ENCODE data around the gene DNAJC22. TPM values are rescaled to one million over a fixed set of nuclear protein-coding genes. Genes with fewer than 3 reads are reported as not detected.
"Not testable (repeated sequence)": the region's sequence is repeated elsewhere in the genome, so short reads cannot be mapped to it uniquely, and the experiment has no call there.

Gene DNAJC22
- polyA plus RNA-seq, 3 donors, result not detected

DNA sequence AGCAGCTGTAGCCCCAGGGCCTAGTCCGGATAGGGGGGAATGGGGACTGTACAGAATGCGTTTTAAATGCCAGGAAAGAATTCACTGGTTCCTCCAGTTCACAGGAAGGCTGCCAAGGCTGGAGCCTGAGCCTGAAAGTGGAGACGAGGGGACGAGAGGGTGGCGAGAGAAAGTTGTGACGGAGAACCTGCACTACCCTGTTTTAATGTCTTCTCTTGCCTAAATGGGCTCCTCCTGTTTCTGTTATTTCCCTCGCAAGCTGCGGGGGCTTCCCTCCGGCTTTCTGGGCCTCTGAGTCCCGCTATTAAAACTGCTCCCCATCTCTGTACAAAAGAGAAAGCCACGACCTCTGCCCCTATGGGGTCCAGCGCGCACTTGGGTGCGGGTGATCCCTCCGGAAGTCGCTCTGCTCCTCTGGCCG is 14.2 kb upstream of the DNAJC22 start:
- peaks cover 0 to 17% (median 11%) of the 10 kb centered on the region in 7 donors for H3K9me3 Mint-ChIP-seq
- peaks cover 49 to 56% of the 10 kb centered on the region in 2 donors for H3K36me3 Mint-ChIP-seq
- intact Hi-C loops (cut with micrococcal nuclease), result no loop called here
- no peaks in the 10 kb centered on the region for H3K79me2 ChIP-seq (ENCODE audit: insufficient read depth, low read length)
- H3K4me1 ChIP-seq (ENCODE audit: control insufficient read depth in 1 of 2, insufficient read depth in 2 of 2, low read length in 2 of 2), result peaks cover 11 to 19% of the 10 kb centered on the region in 2 donors
- H4K20me1 ChIP-seq (ENCODE audit: insufficient read depth, low read length), result no peaks in the 10 kb centered on the region
- no peak overlapping the region for H3K27ac ChIP-seq (ENCODE audit: low read depth in 1 of 2, low read length in 2 of 2)
- WGBS (ENCODE audit: insufficient coverage), result 88% methylated on average over 11 of the region's 17 CpGs
- peaks cover 55 to 69% (median 59%) of the 10 kb centered on the region in 3 donors for H3K27me3 Mint-ChIP-seq (ENCODE audit: low read depth in 3 of 3)
- no peak overlapping the region for H3K27ac Mint-ChIP-seq
- no peak overlapping the region for H2AFZ ChIP-seq (ENCODE audit: insufficient read depth, low read depth, low read length, poor library complexity, severe bottlenecking)
- peaks cover 16 to 38% of the 10 kb centered on the region in 2 donors for H3K36me3 ChIP-seq (replicated peaks in 1 of 2; ENCODE audit: control insufficient read depth in 1 of 2, insufficient read depth in 2 of 2, low read length in 2 of 2)
- peak overlapping the region; percentile 54 for H3K4me2 ChIP-seq (replicated peaks; ENCODE audit: extremely low read depth, low read length, poor library complexity, severe bottlenecking)
- peak overlapping the region in 1 of 2 donors; percentile 81 for H3K4me3 Mint-ChIP-seq
- H3K9ac ChIP-seq (ENCODE audit: insufficient read depth, low read length, poor library complexity, severe bottlenecking), result no peak overlapping the region
- TF ChIP-seq, protein P1, sequence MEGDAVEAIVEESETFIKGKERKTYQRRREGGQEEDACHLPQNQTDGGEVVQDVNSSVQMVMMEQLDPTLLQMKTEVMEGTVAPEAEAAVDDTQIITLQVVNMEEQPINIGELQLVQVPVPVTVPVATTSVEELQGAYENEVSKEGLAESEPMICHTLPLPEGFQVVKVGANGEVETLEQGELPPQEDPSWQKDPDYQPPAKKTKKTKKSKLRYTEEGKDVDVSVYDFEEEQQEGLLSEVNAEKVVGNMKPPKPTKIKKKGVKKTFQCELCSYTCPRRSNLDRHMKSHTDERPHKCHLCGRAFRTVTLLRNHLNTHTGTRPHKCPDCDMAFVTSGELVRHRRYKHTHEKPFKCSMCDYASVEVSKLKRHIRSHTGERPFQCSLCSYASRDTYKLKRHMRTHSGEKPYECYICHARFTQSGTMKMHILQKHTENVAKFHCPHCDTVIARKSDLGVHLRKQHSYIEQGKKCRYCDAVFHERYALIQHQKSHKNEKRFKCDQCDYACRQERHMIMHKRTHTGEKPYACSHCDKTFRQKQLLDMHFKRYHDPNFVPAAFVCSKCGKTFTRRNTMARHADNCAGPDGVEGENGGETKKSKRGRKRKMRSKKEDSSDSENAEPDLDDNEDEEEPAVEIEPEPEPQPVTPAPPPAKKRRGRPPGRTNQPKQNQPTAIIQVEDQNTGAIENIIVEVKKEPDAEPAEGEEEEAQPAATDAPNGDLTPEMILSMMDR (IDR thresholded peaks at IDR 0.05), result no peak
- H3K27me3 ChIP-seq (ENCODE audit: control insufficient read depth in 2 of 2, insufficient read depth in 2 of 2, low read length in 2 of 2), result peaks cover 48 to 55% of the 10 kb centered on the region in 2 donors
- no peak overlapping the region for H3K4me3 ChIP-seq (replicated peaks in 1 of 3; ENCODE audit: low read depth in 2 of 3, low read length in 3 of 3)
- DNase-seq, result no peak
- peaks cover 28% of the 10 kb centered on the region for H3K4me1 Mint-ChIP-seq
- peaks cover 0 to 12% of the 10 kb centered on the region in 2 donors for H3K9me3 ChIP-seq (replicated peaks in 1 of 2; ENCODE audit: control insufficient read depth in 1 of 2, insufficient read depth in 1 of 2, low read length in 2 of 2)

GRCh38 chr12:49332891-49333371 is 13.8 kb upstream of the DNAJC22 start:
- Histone ChIP-seq H3K4me3 (replicated peaks in 1 of 3; ENCODE audit: low read depth in 2 of 3, low read length in 3 of 3) (no peak overlapping the region), H3K9ac (ENCODE audit: insufficient read depth, low read length, poor library complexity, severe bottlenecking) (no peak overlapping the region), H3K79me2 (ENCODE audit: insufficient read depth, low read length) (no peaks in the 10 kb centered on the region), H3K4me2 (replicated peaks; ENCODE audit: extremely low read depth, low read length, poor library complexity, severe bottlenecking) (peak overlapping the region; percentile 54), H3K27me3 (ENCODE audit: control insufficient read depth in 2 of 2, insufficient read depth in 2 of 2, low read length in 2 of 2) (peaks cover 53 to 60% of the 10 kb centered on the region in 2 donors), H2AFZ (ENCODE audit: insufficient read depth, low read depth, low read length, poor library complexity, severe bottlenecking) (peak overlapping the region; percentile 50), H3K9me3 (replicated peaks in 1 of 2; ENCODE audit: control insufficient read depth in 1 of 2, insufficient read depth in 1 of 2, low read length in 2 of 2) (peaks cover 0 to 17% of the 10 kb centered on the region in 2 donors), H3K4me1 (ENCODE audit: control insufficient read depth in 1 of 2, insufficient read depth in 2 of 2, low read length in 2 of 2) (peaks cover 11 to 22% of the 10 kb centered on the region in 2 donors), H3K36me3 (replicated peaks in 1 of 2; ENCODE audit: control insufficient read depth in 1 of 2, insufficient read depth in 2 of 2, low read length in 2 of 2) (peaks cover 15 to 33% of the 10 kb centered on the region in 2 donors), H4K20me1 (ENCODE audit: insufficient read depth, low read length) (no peaks in the 10 kb centered on the region), H3K27ac (ENCODE audit: low read depth in 1 of 2, low read length in 2 of 2) (no peak overlapping the region)
- Mint-ChIP-seq H3K4me3 (peak overlapping the region; percentile 63 to 84), H3K4me1 (peaks cover 33% of the 10 kb centered on the region), H3K36me3 (peaks cover 47 to 51% of the 10 kb centered on the region in 2 donors), H3K27me3 (ENCODE audit: low read depth in 3 of 3) (peaks cover 60 to 73% (median 61%) of the 10 kb centered on the region in 3 donors), H3K9me3 (peaks cover 0 to 21% (median 11%) of the 10 kb centered on the region in 7 donors), H3K27ac (peak overlapping the region in 1 of 7 donors; percentile 12)
- no peak for DNase-seq
- 16% methylated on average over 38 of the region's 40 CpGs for WGBS (ENCODE audit: insufficient coverage)
- intact Hi-C loops (cut with micrococcal nuclease), result no loop called here
- TF ChIP-seq, protein P1 (IDR thresholded peaks at IDR 0.05), result no peak

GRCh38 chr12:49333778-49334177 is 12.9 kb upstream of the DNAJC22 start:
- Histone ChIP-seq H3K27me3 (ENCODE audit: control insufficient read depth in 2 of 2, insufficient read depth in 2 of 2, low read length in 2 of 2) (peaks cover 61 to 68% of the 10 kb centered on the region in 2 donors), H3K36me3 (replicated peaks in 1 of 2; ENCODE audit: control insufficient read depth in 1 of 2, insufficient read depth in 2 of 2, low read length in 2 of 2) (peaks cover 15 to 29% of the 10 kb centered on the region in 2 donors), H3K4me1 (ENCODE audit: control insufficient read depth in 1 of 2, insufficient read depth in 2 of 2, low read length in 2 of 2) (peaks cover 11 to 22% of the 10 kb centered on the region in 2 donors), H3K9me3 (replicated peaks in 1 of 2; ENCODE audit: control insufficient read depth in 1 of 2, insufficient read depth in 1 of 2, low read length in 2 of 2) (peaks cover 0 to 17% of the 10 kb centered on the region in 2 donors)
- H2AFZ ChIP-seq (ENCODE audit: insufficient read depth, low read depth, low read length, poor library complexity, severe bottlenecking); intact Hi-C loops (cut with micrococcal nuclease); H3K4me2 ChIP-seq (replicated peaks; ENCODE audit: extremely low read depth, low read length, poor library complexity, severe bottlenecking); H3K27ac ChIP-seq (ENCODE audit: low read depth in 1 of 2, low read length in 2 of 2); H3K79me2 ChIP-seq (ENCODE audit: insufficient read depth, low read length); H3K4me3 ChIP-seq (replicated peaks in 1 of 3; ENCODE audit: low read depth in 2 of 3, low read length in 3 of 3); H4K20me1 ChIP-seq (ENCODE audit: insufficient read depth, low read length); H3K27ac Mint-ChIP-seq; H3K9ac ChIP-seq (ENCODE audit: insufficient read depth, low read length, poor library complexity, severe bottlenecking); DNase-seq: not testable (repeated sequence)
- WGBS (ENCODE audit: insufficient coverage), result 24% methylated on average over 5 of the region's 21 CpGs
- H3K36me3 Mint-ChIP-seq, result peaks cover 43 to 44% of the 10 kb centered on the region in 2 donors
- H3K4me1 Mint-ChIP-seq, result peaks cover 34% of the 10 kb centered on the region
- H3K4me3 Mint-ChIP-seq, result peak overlapping the region in 1 of 2 donors; percentile 84
- H3K9me3 Mint-ChIP-seq, result peaks cover 0 to 21% (median 11%) of the 10 kb centered on the region in 7 donors
- peaks cover 69 to 82% (median 70%) of the 10 kb centered on the region in 3 donors for H3K27me3 Mint-ChIP-seq (ENCODE audit: low read depth in 3 of 3)

All from CD14-positive monocyte (primary cell).